ENCODE results near the gene MPRIP. TPM values are rescaled to one million over a fixed set of nuclear protein-coding genes. Genes with fewer than 3 reads are reported as not detected.

The MPRIP gene
- total and polyA plus RNA-seq, 2 of the 13 experiments (the other 11 are each of a cell fraction or from before 2014, with no cell fraction given), result 50.2 to 52.4 TPM

GRCh38 chr17:17205368-17206123 lies 163.3 kb downstream of the MPRIP start (continued):
- TF ChIP-seq PCBP2 (optimal IDR thresholded peaks at IDR 0.05; ENCODE audit: low read depth, low read length, poor library complexity, severe bottlenecking) (no peak), BHLHE40 (IDR thresholded peaks at IDR 0.05; ENCODE audit: low read length) (no peak), HOXA5 (CRISPR knock-in tag; IDR thresholded peaks at IDR 0.05) (no peak), GFI1 (CRISPR knock-in tag; IDR thresholded peaks at IDR 0.05; ENCODE audit: borderline replicate concordance) (no peak; the same call in 1 of the 2 replicates), ZNF160 (CRISPR knock-in tag; IDR thresholded peaks at IDR 0.05) (no peak), TBP (CRISPR knock-in tag; IDR thresholded peaks at IDR 0.05) (no peak), ZNF570 (CRISPR knock-in tag; IDR thresholded peaks at IDR 0.05; ENCODE audit: borderline replicate concordance) (0 out of 2 replicates have a peak, but pooled peaks have one; percentile 5), ZBTB37 (CRISPR knock-in tag; IDR thresholded peaks at IDR 0.05) (no peak), SIX1 (CRISPR knock-in tag; IDR thresholded peaks at IDR 0.05; ENCODE audit: borderline replicate concordance) (no peak), ZNF788 (CRISPR knock-in tag; IDR thresholded peaks at IDR 0.05; ENCODE audit: borderline replicate concordance) (no peak), ZNF605 (CRISPR knock-in tag; IDR thresholded peaks at IDR 0.05) (no peak; the same call in 1 of the 2 replicates), ZXDC (CRISPR knock-in tag; IDR thresholded peaks at IDR 0.05) (no peak; the same call in 1 of the 2 replicates)
- TF ChIP-seq, protein P1, sequence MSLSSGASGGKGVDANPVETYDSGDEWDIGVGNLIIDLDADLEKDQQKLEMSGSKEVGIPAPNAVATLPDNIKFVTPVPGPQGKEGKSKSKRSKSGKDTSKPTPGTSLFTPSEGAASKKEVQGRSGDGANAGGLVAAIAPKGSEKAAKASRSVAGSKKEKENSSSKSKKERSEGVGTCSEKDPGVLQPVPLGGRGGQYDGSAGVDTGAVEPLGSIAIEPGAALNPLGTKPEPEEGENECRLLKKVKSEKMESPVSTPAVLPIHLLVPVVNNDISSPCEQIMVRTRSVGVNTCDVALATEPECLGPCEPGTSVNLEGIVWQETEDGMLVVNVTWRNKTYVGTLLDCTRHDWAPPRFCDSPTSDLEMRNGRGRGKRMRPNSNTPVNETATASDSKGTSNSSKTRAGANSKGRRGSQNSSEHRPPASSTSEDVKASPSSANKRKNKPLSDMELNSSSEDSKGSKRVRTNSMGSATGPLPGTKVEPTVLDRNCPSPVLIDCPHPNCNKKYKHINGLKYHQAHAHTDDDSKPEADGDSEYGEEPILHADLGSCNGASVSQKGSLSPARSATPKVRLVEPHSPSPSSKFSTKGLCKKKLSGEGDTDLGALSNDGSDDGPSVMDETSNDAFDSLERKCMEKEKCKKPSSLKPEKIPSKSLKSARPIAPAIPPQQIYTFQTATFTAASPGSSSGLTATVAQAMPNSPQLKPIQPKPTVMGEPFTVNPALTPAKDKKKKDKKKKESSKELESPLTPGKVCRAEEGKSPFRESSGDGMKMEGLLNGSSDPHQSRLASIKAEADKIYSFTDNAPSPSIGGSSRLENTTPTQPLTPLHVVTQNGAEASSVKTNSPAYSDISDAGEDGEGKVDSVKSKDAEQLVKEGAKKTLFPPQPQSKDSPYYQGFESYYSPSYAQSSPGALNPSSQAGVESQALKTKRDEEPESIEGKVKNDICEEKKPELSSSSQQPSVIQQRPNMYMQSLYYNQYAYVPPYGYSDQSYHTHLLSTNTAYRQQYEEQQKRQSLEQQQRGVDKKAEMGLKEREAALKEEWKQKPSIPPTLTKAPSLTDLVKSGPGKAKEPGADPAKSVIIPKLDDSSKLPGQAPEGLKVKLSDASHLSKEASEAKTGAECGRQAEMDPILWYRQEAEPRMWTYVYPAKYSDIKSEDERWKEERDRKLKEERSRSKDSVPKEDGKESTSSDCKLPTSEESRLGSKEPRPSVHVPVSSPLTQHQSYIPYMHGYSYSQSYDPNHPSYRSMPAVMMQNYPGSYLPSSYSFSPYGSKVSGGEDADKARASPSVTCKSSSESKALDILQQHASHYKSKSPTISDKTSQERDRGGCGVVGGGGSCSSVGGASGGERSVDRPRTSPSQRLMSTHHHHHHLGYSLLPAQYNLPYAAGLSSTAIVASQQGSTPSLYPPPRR (CRISPR knock-in tag; IDR thresholded peaks at IDR 0.05; ENCODE audit: borderline replicate concordance), result no peak
- TF ChIP-seq, protein P2, sequence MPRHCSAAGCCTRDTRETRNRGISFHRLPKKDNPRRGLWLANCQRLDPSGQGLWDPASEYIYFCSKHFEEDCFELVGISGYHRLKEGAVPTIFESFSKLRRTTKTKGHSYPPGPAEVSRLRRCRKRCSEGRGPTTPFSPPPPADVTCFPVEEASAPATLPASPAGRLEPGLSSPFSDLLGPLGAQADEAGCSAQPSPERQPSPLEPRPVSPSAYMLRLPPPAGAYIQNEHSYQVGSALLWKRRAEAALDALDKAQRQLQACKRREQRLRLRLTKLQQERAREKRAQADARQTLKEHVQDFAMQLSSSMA (CRISPR knock-in tag; IDR thresholded peaks at IDR 0.05), result no peak
- TF ChIP-seq, protein P3, sequence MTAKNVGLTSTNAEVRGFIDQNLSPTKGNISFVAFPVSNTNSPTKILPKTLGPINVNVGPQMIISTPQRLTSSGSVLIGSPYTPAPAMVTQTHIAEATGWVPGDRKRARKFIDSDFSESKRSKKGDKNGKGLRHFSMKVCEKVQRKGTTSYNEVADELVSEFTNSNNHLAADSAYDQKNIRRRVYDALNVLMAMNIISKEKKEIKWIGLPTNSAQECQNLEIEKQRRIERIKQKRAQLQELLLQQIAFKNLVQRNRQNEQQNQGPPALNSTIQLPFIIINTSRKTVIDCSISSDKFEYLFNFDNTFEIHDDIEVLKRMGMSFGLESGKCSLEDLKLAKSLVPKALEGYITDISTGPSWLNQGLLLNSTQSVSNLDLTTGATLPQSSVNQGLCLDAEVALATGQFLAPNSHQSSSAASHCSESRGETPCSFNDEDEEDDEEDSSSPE (CRISPR knock-in tag; IDR thresholded peaks at IDR 0.05), result no peak
- TF ChIP-seq, protein P4, sequence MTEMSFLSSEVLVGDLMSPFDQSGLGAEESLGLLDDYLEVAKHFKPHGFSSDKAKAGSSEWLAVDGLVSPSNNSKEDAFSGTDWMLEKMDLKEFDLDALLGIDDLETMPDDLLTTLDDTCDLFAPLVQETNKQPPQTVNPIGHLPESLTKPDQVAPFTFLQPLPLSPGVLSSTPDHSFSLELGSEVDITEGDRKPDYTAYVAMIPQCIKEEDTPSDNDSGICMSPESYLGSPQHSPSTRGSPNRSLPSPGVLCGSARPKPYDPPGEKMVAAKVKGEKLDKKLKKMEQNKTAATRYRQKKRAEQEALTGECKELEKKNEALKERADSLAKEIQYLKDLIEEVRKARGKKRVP (CRISPR knock-in tag; IDR thresholded peaks at IDR 0.05), result peak in 1 of 2 experiments; percentile 22; a peak in 1 of 4 replicates
